Body of pancreas (tissue), 4 donors: ENCODE data around the gene COL23A1. TPM values are rescaled to one million over a fixed set of nuclear protein-coding genes. Genes with fewer than 3 reads are reported as not detected.

Experiments used
- ATAC-seq: fragments of 150-250 bp; one replicate; pipeline ENCODE4 v1.9.1; 2016
- DNase-seq, 4 donors: peaks; one replicate each; pipeline ENCODE4 v3.0.0-alpha.2; 2019
- H3K27ac ChIP-seq, 4 donors: fragments of 200-600 bp; sonication (generic); 1 replicate in 3 of 4; 2 replicates in 1 of 4; pipeline versions ENCODE4 v1.5.1 to v1.6.1; 2016 to 2019; ENCODE audit warnings: mild to moderate bottlenecking in 1 of 4, mixed read lengths in 1 of 4, moderate library complexity in 1 of 4
- H3K27me3 ChIP-seq, 2 donors: fragments of 200-600 bp; sonication (generic); one replicate each; pipeline ENCODE4 v1.6.0; 2016; ENCODE audit warnings: mild to moderate bottlenecking in 1 of 2
- H3K36me3 ChIP-seq, 2 donors: fragments of 200-600 bp; sonication (generic); replicated peaks in 1 of 2; 2 replicates each; pipeline ENCODE4 v1.5.1; 2016; ENCODE audit warnings: low read depth in 2 of 2; ENCODE audit not compliant: insufficient read depth in 1 of 2
- H3K4me1 ChIP-seq: fragments of 200-600 bp; sonication (generic); one replicate; pipeline ENCODE4 v1.6.0; 2016
- H3K4me3 ChIP-seq, 2 donors: fragments of 200-600 bp; sonication (generic); 1 replicate in 1 of 2; 2 replicates in 1 of 2; pipeline ENCODE4 v1.5.1; 2016 to 2019
- H3K9me3 ChIP-seq, 3 donors: fragments of 200-600 bp; sonication (generic); 1 replicate in 2 of 3; 2 replicates in 1 of 3; pipeline ENCODE4 v1.5.1; 2016
- CTCF ChIP-seq, 7 experiments: fragments of 450-650 bp in 4 of 7; fragments of 200-600 bp in 3 of 7; sonication (generic) in 3 of 7; IDR thresholded peaks; one replicate each; pipeline ENCODE4 v1.5.1; 2016 to 2019; ENCODE audit warnings: antibody characterized with exemption in 7 of 7
- POLR2A ChIP-seq, 3 donors: fragments of 450-650 bp; IDR thresholded peaks; one replicate each; pipeline ENCODE4 v1.6.1; 2016; ENCODE audit warnings: antibody characterized with exemption in 3 of 3, mild to moderate bottlenecking in 2 of 3
- WGBS, 2 donors: methylation state at CpG; one replicate each; pipeline ENCODE4 v1.1.5; 2017; 5-methylcytosine and 5-hydroxymethylcytosine counted together
- intact Hi-C: fragments of 100-400 bp; cut with DNase I; formaldehyde crosslinking; loops from one replicate; pipeline ENCODE4 v1.15.1; 2023
- total RNA-seq, 2 donors: library from RNA; depleted of rRNA; stranded (reverse); fragments of >200 nt; gene quantifications; one replicate each; pipeline ENCODE4 v1.1.0, GENCODE V29; 2016

COL23A1 gene
- total RNA-seq, 2 donors from 2014 or later: not detected

DNA sequence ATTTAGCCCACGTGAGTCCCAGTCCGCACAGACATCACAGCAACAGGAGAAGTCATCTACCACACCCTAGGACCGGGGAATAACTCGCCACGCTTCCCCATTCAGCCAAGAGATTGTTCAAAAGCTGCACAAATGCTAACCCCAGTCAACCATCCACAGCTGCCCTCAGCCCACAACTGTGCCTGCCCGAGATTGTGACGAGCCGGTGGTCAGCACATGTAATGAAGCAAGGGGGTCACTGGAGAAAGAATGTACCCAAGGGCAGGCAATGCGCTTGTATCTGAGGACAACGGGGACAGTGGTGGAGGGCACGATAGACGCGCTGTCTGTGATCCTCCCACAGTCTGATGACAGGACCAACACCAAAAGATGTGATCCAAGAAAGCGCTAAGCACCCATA lies 67.8 kb downstream of the COL23A1 start:
- ATAC-seq: no peak
- H3K4me3 ChIP-seq: no peak overlapping the region
- 84 to 87% methylated on average over 12 to 14 of the region's 14 CpGs for WGBS, 2 donors
- no peak for DNase-seq
- intact Hi-C loops: no loop called here
- H3K27ac ChIP-seq: no peak overlapping the region
- no peaks in the 10 kb centered on the region for H3K36me3 ChIP-seq
- no peaks in the 10 kb centered on the region for H3K27me3 ChIP-seq
- no peaks in the 10 kb centered on the region for H3K4me1 ChIP-seq
- no peak for TF ChIP-seq CTCF (IDR thresholded peaks at IDR 0.05)
- TF ChIP-seq POLR2A (IDR thresholded peaks at IDR 0.05): no peak
- H3K9me3 ChIP-seq: peaks cover 0 to 6% (median 0%) of the 10 kb centered on the region in 3 donors

- no peaks in the 10 kb centered on the region for H3K36me3 ChIP-seq
- ATAC-seq (no peak), DNase-seq (no peak)
- WGBS, 2 donors: 68 to 87% methylated on average over 4 of the region's 4 CpGs
- peaks cover 0 to 6% (median 0%) of the 10 kb centered on the region in 3 donors for H3K9me3 ChIP-seq
- no peak for TF ChIP-seq POLR2A (IDR thresholded peaks at IDR 0.05)
- H3K4me3 ChIP-seq: no peak overlapping the region
- H3K27ac ChIP-seq: no peak overlapping the region
- intact Hi-C loops: no loop called here
- H3K4me1 ChIP-seq: no peaks in the 10 kb centered on the region
- H3K27me3 ChIP-seq: no peaks in the 10 kb centered on the region
These were observed 69.3 kb downstream of the COL23A1 start for GRCh38 chr5:178520851-178521250.

DNA sequence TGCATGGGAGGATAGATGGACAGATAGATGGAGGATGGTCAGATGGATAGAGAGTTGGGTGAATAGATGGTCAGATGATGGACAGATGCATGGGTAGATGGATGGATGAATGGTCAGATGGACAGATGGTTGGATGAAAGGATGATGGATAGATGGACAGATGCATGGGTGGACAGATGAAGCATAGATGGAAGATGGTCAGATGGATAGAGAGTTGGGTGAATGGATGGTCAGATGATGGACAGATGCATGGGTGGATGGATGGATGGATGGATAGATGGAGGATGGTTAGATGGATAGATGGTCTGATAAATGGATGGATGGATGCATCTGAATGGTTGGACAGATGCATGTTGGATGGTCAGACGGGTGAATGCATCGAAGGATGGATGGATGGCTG lies 70.4 kb downstream of the COL23A1 start:
- intact Hi-C loops: no loop called here
- no peaks in the 10 kb centered on the region for H3K27me3 ChIP-seq
- H3K4me1 ChIP-seq: no peaks in the 10 kb centered on the region
- TF ChIP-seq CTCF (IDR thresholded peaks at IDR 0.05) (no peak), POLR2A (IDR thresholded peaks at IDR 0.05) (no peak)
- no peak overlapping the region for H3K4me3 ChIP-seq
- ATAC-seq: no peak
- no peak for DNase-seq
- H3K36me3 ChIP-seq: no peaks in the 10 kb centered on the region
- no peak overlapping the region for H3K27ac ChIP-seq
- peaks cover 0 to 6% (median 0%) of the 10 kb centered on the region in 3 donors for H3K9me3 ChIP-seq
- 83 to 93% methylated on average over 2 of the region's 2 CpGs for WGBS, 2 donors

DNA sequence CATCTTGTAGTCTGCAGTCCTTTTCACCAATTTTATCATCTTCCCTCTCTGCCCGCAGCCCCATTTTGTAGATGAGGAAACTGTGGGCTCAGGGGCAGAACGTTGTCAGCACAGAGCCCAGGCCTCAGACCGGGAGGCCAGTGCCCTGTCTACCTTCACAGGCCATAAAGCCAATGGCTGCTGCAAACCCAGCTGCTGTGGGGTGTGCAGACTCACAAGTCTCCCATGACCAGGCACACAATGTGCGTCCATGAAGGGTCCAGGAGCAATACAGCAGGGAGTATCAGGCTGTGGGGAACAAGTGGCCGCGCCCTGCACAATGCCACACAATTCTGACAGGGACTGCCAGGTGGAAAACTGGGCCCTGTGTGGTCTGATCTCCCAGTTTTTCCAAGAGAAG lies 71.0 kb downstream of the COL23A1 start:
- H3K27me3 ChIP-seq: no peaks in the 10 kb centered on the region
- H3K9me3 ChIP-seq: peaks cover 0 to 6% (median 0%) of the 10 kb centered on the region in 3 donors
- H3K36me3 ChIP-seq: no peaks in the 10 kb centered on the region
- DNase-seq: no peak
- H3K27ac ChIP-seq: no peak overlapping the region
- ATAC-seq: no peak
- no peaks in the 10 kb centered on the region for H3K4me1 ChIP-seq
- WGBS, 2 donors: 88 to 94% methylated on average over 3 to 6 of the region's 6 CpGs
- intact Hi-C loops: no loop called here
- no peak for TF ChIP-seq POLR2A (IDR thresholded peaks at IDR 0.05)
- TF ChIP-seq CTCF (IDR thresholded peaks at IDR 0.05): no peak
- H3K4me3 ChIP-seq: no peak overlapping the region

GRCh38 chr5:178516504-178517235 lies 73.5 kb downstream of the COL23A1 start:
- no peak for DNase-seq
- ATAC-seq: no peak
- Histone ChIP-seq H3K36me3 (no peaks in the 10 kb centered on the region), H3K4me3 (no peak overlapping the region), H3K9me3 (peaks cover 0 to 16% (median 0%) of the 10 kb centered on the region in 3 donors), H3K27ac (no peak overlapping the region), H3K4me1 (no peaks in the 10 kb centered on the region), H3K27me3 (no peaks in the 10 kb centered on the region)
- 58 to 61% methylated on average over 14 of the region's 14 CpGs for WGBS, 2 donors
- TF ChIP-seq POLR2A (IDR thresholded peaks at IDR 0.05) (no peak), CTCF (IDR thresholded peaks at IDR 0.05) (no peak)
- intact Hi-C loops: no loop called here
